Erythroblast (primary cell): ENCODE measurements around the gene HPS5.

Experiments
- DNase-seq, 2 experiments: peaks; one replicate each; lab custom pipeline; 2025; lab: John Stamatoyannopoulos, UW
- GATA1 ChIP-seq: IDR thresholded peaks from 2 replicates; pipeline ENCODE4 v1.6.1; 2011; ENCODE audit warnings: low read depth, mild to moderate bottlenecking, control low read depth, low read length, moderate library complexity
- POLR2A ChIP-seq: IDR thresholded peaks from 2 replicates; pipeline ENCODE4 v1.6.1; 2011; ENCODE audit warnings: mild to moderate bottlenecking, low read length

The HPS5 gene

GRCh38 chr11:18321969-18322711, at the start of gene HPS5, which contains the start of gene GTF2H1:
HPS5 (minus strand) TSS chr11:18322140; CDS start chr11:18317858, 4,282 bp downstream.
GTF2H1 (plus strand) TSS chr11:18322567; CDS start chr11:18333075, 10,508 bp downstream.
- peak; percentile 98 to 99 for DNase-seq
- peak; percentile 98 for TF ChIP-seq POLR2A
- no peak for TF ChIP-seq GATA1

GRCh38 chr11:18371279-18371678, 49.3 kb upstream of the HPS5 start:
- TF ChIP-seq GATA1 (no peak), POLR2A (no peak)

GRCh38 chr11:18369398-18369797, 47.5 kb upstream of the HPS5 start:
- TF ChIP-seq GATA1 = no peak
- TF ChIP-seq POLR2A = no peak
- DNase-seq = no peak

More at GRCh38 chr11:18371279-18371678, 49.3 kb upstream of the HPS5 start:
- DNase-seq = no peak

GRCh38 chr11:18368221-18368620, 46.3 kb upstream of the HPS5 start:
- DNase-seq = no peak

GRCh38 chr11:18367431-18367830, 45.5 kb upstream of the HPS5 start:
- no peak for TF ChIP-seq POLR2A
- TF ChIP-seq GATA1 = no peak
- DNase-seq = no peak

More at GRCh38 chr11:18368221-18368620, 46.3 kb upstream of the HPS5 start:
- TF ChIP-seq POLR2A (no peak), GATA1 (no peak)

GRCh38 chr11:18366286-18366685, 44.3 kb upstream of the HPS5 start:
- TF ChIP-seq GATA1 (no peak), POLR2A (no peak)
- no peak for DNase-seq

GRCh38 chr11:18365741-18366140, 43.8 kb upstream of the HPS5 start:
- peak; percentile 21 to 22 for DNase-seq
- TF ChIP-seq GATA1 (no peak), POLR2A (no peak)

GRCh38 chr11:18364495-18365073, 42.6 kb upstream of the HPS5 start:
- TF ChIP-seq POLR2A (no peak), GATA1 (no peak)
- peak; percentile 15 to 44 for DNase-seq

GRCh38 chr11:18361154-18361553, 39.2 kb upstream of the HPS5 start:
- TF ChIP-seq GATA1 = no peak
- DNase-seq = no peak

GRCh38 chr11:18358646-18359045, 36.7 kb upstream of the HPS5 start:
- no peak for DNase-seq
- TF ChIP-seq GATA1 (no peak), POLR2A (no peak)

- no peak for DNase-seq
- TF ChIP-seq GATA1 (no peak), POLR2A (no peak)
Measured at GRCh38 chr11:18352581-18352980, 30.6 kb upstream of the HPS5 start.

- no peak for TF ChIP-seq GATA1
- TF ChIP-seq POLR2A = no peak
- DNase-seq = no peak
Measured at GRCh38 chr11:18347471-18348125, 25.7 kb upstream of the HPS5 start.

GRCh38 chr11:18332891-18333290, 11.0 kb upstream of the HPS5 start:
- TF ChIP-seq GATA1 (no peak), POLR2A (no peak)

GRCh38 chr11:18332302-18332701, 10.4 kb upstream of the HPS5 start:
- TF ChIP-seq GATA1 (no peak), POLR2A (no peak)

More at GRCh38 chr11:18332891-18333290, 11.0 kb upstream of the HPS5 start:
- DNase-seq = no peak

GRCh38 chr11:18330921-18331320, 9.0 kb upstream of the HPS5 start:
- no peak for TF ChIP-seq POLR2A
- no peak for TF ChIP-seq GATA1
- no peak for DNase-seq

More at GRCh38 chr11:18332302-18332701, 10.4 kb upstream of the HPS5 start:
- no peak for DNase-seq
